HEK293 (cell line): ENCODE data around the gene NTRK3.

Experiments
- CTCF ChIA-PET: fragments of 350-600 bp; formaldehyde crosslinking; extraction: SDS; loops from one replicate; lab custom pipeline; 2021; ENCODE audit warnings: antibody characterized with exemption; lab: Yijun Ruan, JAX
- POLR2A ChIA-PET: fragments of 300-600 bp; formaldehyde crosslinking; extraction: SDS; loops from one replicate; lab custom pipeline; 2020; ENCODE audit warnings: antibody characterized with exemption, inconsistent platforms; lab: Yijun Ruan, JAX
- H3K27ac ChIP-seq: fragments of 200-500 bp; sonication (Bioruptor generic); 2 replicates; pipeline ENCODE4 v1.5.1; 2014; ENCODE audit warnings: low read depth, low read length, control low read depth, inconsistent platforms; ENCODE audit errors: extremely low read depth
- H3K36me3 ChIP-seq, 2 experiments: fragments of 200-500 bp in 1 of 2; sonication (Bioruptor generic) in 1 of 2; 1 replicate in 1 of 2; 2 replicates in 1 of 2; pipeline ENCODE4 v1.5.1; 2014 to 2017; ENCODE audit warnings: inconsistent platforms in 2 of 2, low read length in 2 of 2; ENCODE audit not compliant: control insufficient read depth in 2 of 2, insufficient read depth in 1 of 2
- H3K4me1 ChIP-seq: fragments of 200-500 bp; sonication (Bioruptor generic); 2 replicates; pipeline ENCODE4 v1.5.1; 2014; ENCODE audit warnings: mild to moderate bottlenecking, low read length, inconsistent platforms; ENCODE audit not compliant: control insufficient read depth, insufficient read depth
- H3K4me3 ChIP-seq: 2 replicates; pipeline ENCODE4 v1.5.1; 2011; ENCODE audit warnings: low read depth, mild to moderate bottlenecking, control low read depth, low read length, moderate library complexity
- H3K9me3 ChIP-seq: fragments of 200-500 bp; sonication (Bioruptor generic); 2 replicates; pipeline ENCODE4 v1.5.1; 2014; ENCODE audit warnings: low read depth, low read length, inconsistent platforms; ENCODE audit not compliant: control insufficient read depth, insufficient read depth
- BCL11B ChIP-seq: fragments of 450-650 bp; formaldehyde crosslinking; IDR thresholded peaks from 2 replicates; pipeline ENCODE4 v1.5.1; 2016; ENCODE audit warnings: low read depth, missing biosample characterization, missing genetic modification characterization
- HOXD13 ChIP-seq: sonication (generic); formaldehyde crosslinking; IDR thresholded peaks from 2 replicates; pipeline ENCODE4 v1.8.0; 2022; ENCODE audit warnings: missing genetic modification reagents, borderline replicate concordance
- PRDM1 ChIP-seq: fragments of 450-650 bp; formaldehyde crosslinking; IDR thresholded peaks from 2 replicates; pipeline ENCODE4; 2016; ENCODE audit warnings: missing biosample characterization, missing genetic modification characterization
- TSHZ1 ChIP-seq: fragments of 450-650 bp; formaldehyde crosslinking; IDR thresholded peaks from 2 replicates; pipeline ENCODE4 v1.5.1; 2016; ENCODE audit warnings: missing biosample characterization, missing genetic modification characterization, borderline replicate concordance
- YY1 ChIP-seq: fragments of 450-650 bp; formaldehyde crosslinking; IDR thresholded peaks from 2 replicates; pipeline ENCODE4 v1.5.1; 2018; ENCODE audit warnings: missing biosample characterization, missing genetic modification characterization
- ZBTB11 ChIP-seq: fragments of 450-650 bp; formaldehyde crosslinking; conservative IDR thresholded peaks from 2 replicates; pipeline ENCODE4 v1.5.1; 2016; ENCODE audit warnings: low read depth, missing biosample characterization, missing genetic modification characterization
- ZBTB21 ChIP-seq: fragments of 450-650 bp; formaldehyde crosslinking; IDR thresholded peaks from 2 replicates; pipeline ENCODE4 v1.5.1; 2017; ENCODE audit warnings: missing biosample characterization, missing genetic modification characterization
- ZNF324 ChIP-seq: fragments of 450-650 bp; formaldehyde crosslinking; IDR thresholded peaks from 2 replicates; pipeline ENCODE4 v1.5.1; 2016; ENCODE audit warnings: missing biosample characterization, missing genetic modification characterization
- ZNF335 ChIP-seq: fragments of 450-650 bp; formaldehyde crosslinking; conservative IDR thresholded peaks from 2 replicates; pipeline ENCODE4 v1.5.1; 2016; ENCODE audit warnings: missing biosample characterization, missing genetic modification characterization
- ZNF404 ChIP-seq: fragments of 450-650 bp; formaldehyde crosslinking; IDR thresholded peaks from 2 replicates; pipeline ENCODE4 v1.5.1; 2017; ENCODE audit warnings: missing biosample characterization, missing genetic modification characterization
- ZNF423 ChIP-seq: fragments of 450-650 bp; formaldehyde crosslinking; IDR thresholded peaks from 2 replicates; pipeline ENCODE4 v1.5.1; 2016; ENCODE audit warnings: missing biosample characterization, missing genetic modification characterization
- ZNF501 ChIP-seq: fragments of 450-650 bp; formaldehyde crosslinking; IDR thresholded peaks from 2 replicates; pipeline ENCODE4 v1.5.1; 2016; ENCODE audit warnings: missing biosample characterization, missing genetic modification characterization
- ZNF510 ChIP-seq: fragments of 450-650 bp; formaldehyde crosslinking; IDR thresholded peaks from 2 replicates; pipeline ENCODE4 v1.5.1; 2018; ENCODE audit warnings: mild to moderate bottlenecking, missing genetic modification characterization, missing biosample characterization; ENCODE audit not compliant: insufficient replicate concordance
- ZNF521 ChIP-seq: fragments of 450-650 bp; formaldehyde crosslinking; IDR thresholded peaks from 2 replicates; pipeline ENCODE4 v1.5.1; 2017; ENCODE audit warnings: missing biosample characterization, mild to moderate bottlenecking, missing genetic modification characterization
- ZNF558 ChIP-seq: fragments of 450-650 bp; formaldehyde crosslinking; IDR thresholded peaks from 2 replicates; pipeline ENCODE4 v1.5.1; 2016; ENCODE audit warnings: missing biosample characterization, missing genetic modification characterization
- ZNF596 ChIP-seq: fragments of 450-650 bp; IDR thresholded peaks from 2 replicates; pipeline ENCODE4 v1.5.0; 2018; ENCODE audit warnings: missing biosample characterization, mild to moderate bottlenecking, missing genetic modification characterization, moderate library complexity
- ZNF600 ChIP-seq: fragments of 450-650 bp; formaldehyde crosslinking; IDR thresholded peaks from 2 replicates; pipeline ENCODE4 v1.5.1; 2016; ENCODE audit warnings: missing biosample characterization, missing genetic modification characterization
- ZNF707 ChIP-seq: fragments of 450-650 bp; formaldehyde crosslinking; IDR thresholded peaks from 2 replicates; pipeline ENCODE4 v1.5.1; 2016; ENCODE audit warnings: missing biosample characterization, missing genetic modification characterization
- ZNF768 ChIP-seq: fragments of 450-650 bp; formaldehyde crosslinking; IDR thresholded peaks from 2 replicates; pipeline ENCODE4 v1.5.1; 2018; ENCODE audit warnings: missing biosample characterization, mild to moderate bottlenecking, missing genetic modification characterization
- ZNF785 ChIP-seq: fragments of 450-650 bp; formaldehyde crosslinking; IDR thresholded peaks from 2 replicates; pipeline ENCODE4 v1.5.1; 2016; ENCODE audit warnings: missing biosample characterization, missing genetic modification characterization
- ZSCAN18 ChIP-seq: fragments of 450-650 bp; formaldehyde crosslinking; IDR thresholded peaks from 2 replicates; pipeline ENCODE4 v1.5.1; 2016; ENCODE audit warnings: missing biosample characterization, missing genetic modification characterization
- TF ChIP-seq, protein P1 (sequence below): fragments of 450-650 bp; formaldehyde crosslinking; IDR thresholded peaks from 2 replicates; pipeline ENCODE4 v1.5.1; 2016; ENCODE audit warnings: missing biosample characterization, missing genetic modification characterization

The NTRK3 gene

DNA sequence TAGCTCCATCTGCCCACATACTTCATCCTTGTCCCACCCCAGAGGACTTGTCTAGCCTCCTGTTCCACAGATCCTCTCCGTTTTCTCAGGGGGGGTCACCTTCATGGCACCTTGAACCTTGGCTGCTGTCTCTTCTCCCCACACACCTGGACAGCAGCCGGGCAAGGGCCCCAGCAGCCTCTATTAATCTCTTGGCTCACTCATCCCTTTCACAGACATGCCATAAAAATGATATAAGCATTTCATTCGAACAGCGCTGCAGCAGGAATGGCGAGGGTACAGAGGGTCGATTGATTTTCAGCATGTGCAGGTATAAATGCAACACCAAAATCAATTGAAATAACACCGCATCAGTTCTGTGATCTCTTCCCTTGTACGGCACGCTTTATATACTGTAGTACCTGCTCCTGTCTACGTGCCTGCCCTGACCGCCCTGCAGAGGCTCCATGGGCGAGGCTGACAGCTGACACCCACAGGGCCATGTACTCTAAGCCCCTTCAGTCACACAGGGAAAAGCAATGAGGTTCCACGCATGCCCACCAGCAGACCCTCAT, 209.9 kb downstream of the NTRK3 start:
- H3K4me1 ChIP-seq = peaks cover 5% of the 10 kb centered on the region
- TF ChIP-seq ZNF324 = no peak
- TF ChIP-seq ZNF768 (tag by site-specific recombination) = no peak
- TF ChIP-seq, protein P1, sequence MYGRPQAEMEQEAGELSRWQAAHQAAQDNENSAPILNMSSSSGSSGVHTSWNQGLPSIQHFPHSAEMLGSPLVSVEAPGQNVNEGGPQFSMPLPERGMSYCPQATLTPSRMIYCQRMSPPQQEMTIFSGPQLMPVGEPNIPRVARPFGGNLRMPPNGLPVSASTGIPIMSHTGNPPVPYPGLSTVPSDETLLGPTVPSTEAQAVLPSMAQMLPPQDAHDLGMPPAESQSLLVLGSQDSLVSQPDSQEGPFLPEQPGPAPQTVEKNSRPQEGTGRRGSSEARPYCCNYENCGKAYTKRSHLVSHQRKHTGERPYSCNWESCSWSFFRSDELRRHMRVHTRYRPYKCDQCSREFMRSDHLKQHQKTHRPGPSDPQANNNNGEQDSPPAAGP (tag by site-specific recombination) = no peak
- no peak for TF ChIP-seq ZNF558 (tag by site-specific recombination)
- TF ChIP-seq ZNF335 (tag by site-specific recombination) = no peak
- no peak for TF ChIP-seq TSHZ1 (tag by site-specific recombination)
- no peak for TF ChIP-seq YY1 (tag by site-specific recombination)
- no peak for TF ChIP-seq ZBTB21
- no peak for TF ChIP-seq ZNF510
- TF ChIP-seq HOXD13 = no peak
- no peak for TF ChIP-seq ZNF404 (tag by site-specific recombination)
- no peak for TF ChIP-seq ZNF596 (tag by site-specific recombination)
- no peak for TF ChIP-seq ZNF600
- TF ChIP-seq ZNF423 (tag by site-specific recombination) = no peak
- TF ChIP-seq, all 188 proteins: peak for 0
- H3K9me3 ChIP-seq = no peaks in the 10 kb centered on the region
- POLR2A ChIA-PET = no interaction called here
- H3K4me3 ChIP-seq = no peak overlapping the region
- H3K36me3 ChIP-seq = no peaks in the 10 kb centered on the region
- CTCF ChIA-PET = interaction anchor here (0.7 kb wide), 1 partner anchor 299 kb away, joined by 3 read pairs; no protein-coding TSS in a partner anchor
- no peak overlapping the region for H3K27ac ChIP-seq

GRCh38 chr15:88043396-88043795, 213.1 kb downstream of the NTRK3 start:
- Histone ChIP-seq H3K4me3 (no peak overlapping the region), H3K36me3 (no peaks in the 10 kb centered on the region), H3K4me1 (peaks cover 7% of the 10 kb centered on the region), H3K27ac (no peak overlapping the region), H3K9me3 (no peaks in the 10 kb centered on the region)
- CTCF ChIA-PET = no interaction called here
- POLR2A ChIA-PET = no interaction called here
- no peak for TF ChIP-seq ZBTB11 (tag by site-specific recombination)
- no peak for TF ChIP-seq ZNF785 (tag by site-specific recombination)
- TF ChIP-seq PRDM1 (tag by site-specific recombination) = no peak
- TF ChIP-seq BCL11B (tag by site-specific recombination) = no peak
- no peak for TF ChIP-seq ZSCAN18
- TF ChIP-seq ZNF521 (tag by site-specific recombination) = no peak
- TF ChIP-seq ZNF501 (tag by site-specific recombination) = no peak
- no peak for TF ChIP-seq ZNF707
